Astrocyte of the spinal cord (primary cell): ENCODE measurements around the gene PCSK6.

ENCODE experiments used
- DNase-seq: peaks from one replicate; pipeline ENCODE4 v3.0.0; 2011; ENCODE audit warnings: low read depth, low spot score
- H3K4me3 ChIP-seq: 2 replicates; pipeline ENCODE4 v1.5.1; 2011; ENCODE audit warnings: low read depth, mild to moderate bottlenecking, low read length, moderate library complexity
- in situ Hi-C: cut with HindIII; loops from 2 replicates; pipeline ENCODE4 v1.10.0; 2017; ENCODE audit warnings: low sequenced_read_pairs
- TF ChIP-seq, protein P1 (sequence below): IDR thresholded peaks from 2 replicates; pipeline ENCODE4 v1.5.1; 2012; ENCODE audit warnings: low read depth, mild to moderate bottlenecking, low read length, inconsistent platforms

PCSK6 gene

DNA sequence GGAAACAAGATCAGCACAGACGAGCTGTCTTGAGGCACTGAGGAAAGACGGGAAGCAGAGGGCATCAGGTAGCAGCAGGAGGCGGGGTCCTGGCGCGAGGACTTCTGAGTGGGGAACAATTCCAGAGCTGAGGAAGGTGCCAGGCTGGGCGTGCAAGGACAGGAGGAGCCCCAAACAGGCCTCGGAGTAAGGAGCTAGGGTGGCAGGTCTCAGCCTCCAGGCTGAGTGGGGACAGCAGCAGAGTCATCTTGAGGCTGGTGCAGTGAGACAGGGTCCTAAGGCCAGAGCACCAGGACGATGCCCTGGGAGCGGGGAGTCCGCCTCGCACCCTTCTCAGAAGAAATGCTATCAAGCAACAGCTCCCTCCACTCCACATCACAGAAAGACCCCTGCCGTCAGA lies 78.4 kb downstream of the PCSK6 start:
- no peak for DNase-seq
- in situ Hi-C loops = no loop called here
- H3K4me3 ChIP-seq = no peak overlapping the region
- TF ChIP-seq, protein P1, sequence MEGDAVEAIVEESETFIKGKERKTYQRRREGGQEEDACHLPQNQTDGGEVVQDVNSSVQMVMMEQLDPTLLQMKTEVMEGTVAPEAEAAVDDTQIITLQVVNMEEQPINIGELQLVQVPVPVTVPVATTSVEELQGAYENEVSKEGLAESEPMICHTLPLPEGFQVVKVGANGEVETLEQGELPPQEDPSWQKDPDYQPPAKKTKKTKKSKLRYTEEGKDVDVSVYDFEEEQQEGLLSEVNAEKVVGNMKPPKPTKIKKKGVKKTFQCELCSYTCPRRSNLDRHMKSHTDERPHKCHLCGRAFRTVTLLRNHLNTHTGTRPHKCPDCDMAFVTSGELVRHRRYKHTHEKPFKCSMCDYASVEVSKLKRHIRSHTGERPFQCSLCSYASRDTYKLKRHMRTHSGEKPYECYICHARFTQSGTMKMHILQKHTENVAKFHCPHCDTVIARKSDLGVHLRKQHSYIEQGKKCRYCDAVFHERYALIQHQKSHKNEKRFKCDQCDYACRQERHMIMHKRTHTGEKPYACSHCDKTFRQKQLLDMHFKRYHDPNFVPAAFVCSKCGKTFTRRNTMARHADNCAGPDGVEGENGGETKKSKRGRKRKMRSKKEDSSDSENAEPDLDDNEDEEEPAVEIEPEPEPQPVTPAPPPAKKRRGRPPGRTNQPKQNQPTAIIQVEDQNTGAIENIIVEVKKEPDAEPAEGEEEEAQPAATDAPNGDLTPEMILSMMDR = no peak

DNA sequence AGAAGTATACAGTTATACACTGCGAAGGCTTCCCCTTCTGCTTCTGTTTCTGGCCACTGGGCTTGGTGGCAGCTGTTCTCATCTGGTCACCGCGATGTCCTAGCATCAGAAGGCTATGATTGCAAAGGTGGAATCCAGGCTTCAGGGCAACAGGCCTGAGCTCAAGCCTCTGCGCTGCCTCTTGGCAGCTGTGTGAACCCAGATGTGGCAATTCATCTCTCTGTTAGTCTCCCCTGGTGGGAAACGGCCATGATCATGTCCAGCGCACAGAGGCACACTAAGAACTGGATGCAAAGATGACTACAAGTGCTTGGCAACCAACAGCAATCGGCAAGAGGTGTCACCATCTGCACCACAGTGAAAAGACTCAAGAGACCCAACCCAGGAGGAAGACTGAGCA lies 78.9 kb downstream of the PCSK6 start:
- H3K4me3 ChIP-seq = no peak overlapping the region
- no peak for DNase-seq
- TF ChIP-seq, protein P1 = no peak
- in situ Hi-C loops = no loop called here

DNA sequence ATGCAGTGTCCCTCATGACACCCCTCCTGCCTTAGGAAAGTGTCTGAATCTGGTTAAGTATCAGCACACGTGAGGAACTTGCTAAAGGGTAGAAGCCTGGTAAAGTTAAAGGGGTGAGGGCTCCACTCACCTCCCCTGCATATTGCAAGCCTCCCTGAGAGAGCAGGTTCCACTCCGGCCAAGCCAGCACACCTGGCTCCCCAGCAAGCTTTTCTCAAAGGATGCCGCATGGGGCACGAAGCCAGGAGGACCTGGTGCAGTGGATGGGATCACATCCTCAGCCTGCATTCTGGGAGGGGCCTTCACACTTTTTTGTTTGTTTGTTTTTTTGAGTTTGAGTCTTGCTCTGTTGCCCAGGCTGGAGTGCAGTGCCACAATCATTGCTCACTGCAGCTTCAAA lies 79.9 kb downstream of the PCSK6 start:
- H3K4me3 ChIP-seq = no peak overlapping the region
- in situ Hi-C loops = no loop called here
- DNase-seq = no peak
- TF ChIP-seq, protein P1 = no peak

DNA sequence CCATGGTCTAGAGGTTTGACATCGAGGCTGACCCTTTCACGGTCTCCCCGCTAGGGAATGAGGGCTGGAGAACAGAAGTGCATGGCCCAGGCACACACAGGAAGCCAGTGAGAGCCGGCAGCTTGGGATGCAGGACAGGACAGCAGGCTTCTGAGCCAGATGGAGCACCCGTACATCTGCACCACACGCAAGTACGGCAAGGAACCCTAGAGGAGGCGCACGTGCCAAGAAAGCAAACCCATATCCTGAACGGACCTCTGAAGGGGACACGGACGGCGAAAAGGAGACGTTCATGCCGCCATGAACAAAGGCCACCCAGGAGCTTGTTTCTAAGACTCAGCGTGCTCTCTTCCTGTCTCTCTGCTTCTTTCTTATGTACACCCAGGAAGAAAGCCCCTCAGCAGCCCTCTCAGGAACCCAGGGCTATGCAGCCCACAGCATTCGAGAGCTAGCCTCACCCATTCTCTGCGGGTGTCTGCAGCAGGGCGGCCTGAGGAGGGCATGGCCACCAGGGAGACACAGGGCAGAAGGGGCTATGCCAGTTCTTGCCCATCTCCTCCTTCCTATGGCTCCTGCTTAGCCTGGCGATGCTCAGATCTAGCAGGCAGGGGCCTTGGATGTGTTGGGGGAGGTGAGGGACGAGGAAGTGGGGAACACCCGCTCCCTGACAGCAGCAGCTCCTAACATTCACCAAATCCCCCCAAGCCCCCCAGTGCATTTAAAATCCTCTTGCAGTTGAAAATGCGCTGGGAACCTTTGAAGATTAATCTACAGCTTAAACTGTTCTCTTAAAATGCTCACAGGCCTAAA lies 81.3 kb downstream of the PCSK6 start:
- in situ Hi-C loops = no loop called here
- TF ChIP-seq, protein P1 = no peak
- no peak for DNase-seq
- no peak overlapping the region for H3K4me3 ChIP-seq

DNA sequence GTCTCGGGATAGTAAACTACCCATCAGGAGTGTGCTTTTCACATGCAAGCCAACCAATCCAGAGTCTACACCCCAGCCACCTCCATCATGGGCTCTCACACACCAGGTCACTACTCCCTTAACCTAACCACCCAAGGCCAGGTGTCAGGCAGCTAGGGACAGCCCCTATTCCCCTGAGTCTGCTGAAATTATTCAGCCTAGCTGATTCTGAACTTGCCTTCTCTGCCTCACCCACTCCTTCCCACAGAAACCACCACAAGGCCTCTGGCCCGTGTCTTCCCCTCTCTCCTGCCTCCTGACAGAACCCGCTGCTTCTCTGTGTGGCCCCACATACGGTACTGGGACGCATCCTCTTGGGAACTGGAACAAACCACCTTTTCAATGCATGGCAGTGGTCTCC lies 82.1 kb downstream of the PCSK6 start:
- DNase-seq = no peak
- H3K4me3 ChIP-seq = no peak overlapping the region
- TF ChIP-seq, protein P1 = no peak
- in situ Hi-C loops = no loop called here

DNA sequence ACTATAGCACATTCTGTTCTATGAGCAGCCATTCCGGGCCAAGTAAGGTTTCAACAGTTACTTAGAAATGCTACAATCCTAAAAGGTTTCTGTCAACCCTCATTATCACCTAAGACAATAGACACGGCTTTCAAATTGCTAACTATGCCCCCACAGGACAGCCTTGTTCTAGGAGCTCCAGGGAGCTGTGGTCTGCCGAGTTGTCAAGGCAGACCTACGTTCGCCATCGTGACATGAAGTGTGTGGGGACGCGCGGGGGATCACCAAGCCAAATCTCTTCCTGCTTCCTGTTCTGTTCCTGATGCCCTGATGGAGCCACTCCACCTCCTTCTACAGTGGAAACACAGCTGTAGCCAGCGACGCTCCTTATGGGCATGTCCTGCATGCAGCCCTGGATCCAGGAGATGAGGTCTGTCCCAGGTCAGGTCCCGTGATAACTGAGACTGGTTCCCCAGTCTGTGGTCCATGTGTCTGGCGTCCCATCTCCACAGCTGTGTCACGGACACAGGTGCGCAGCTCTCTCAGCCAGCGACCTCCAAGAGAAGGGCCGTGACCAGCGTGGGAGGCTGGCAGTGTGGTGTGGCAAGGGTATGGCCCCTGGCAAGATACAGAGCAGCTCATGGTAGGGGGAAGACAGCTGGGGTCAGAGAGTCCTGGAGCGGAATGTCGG lies 82.8 kb downstream of the PCSK6 start:
- H3K4me3 ChIP-seq = no peak overlapping the region
- in situ Hi-C loops = no loop called here
- no peak for DNase-seq
- TF ChIP-seq, protein P1 = no peak
